B cell (primary cell): Measurements from ENCODE around the gene PIGQ.

Source experiments
- EZH2 ChIP-seq: IDR thresholded peaks from 2 replicates; pipeline ENCODE4 v1.6.1; 2012; ENCODE audit warnings: borderline replicate concordance, low read depth, mild to moderate bottlenecking, moderate library complexity, low read length; ENCODE audit not compliant: insufficient read depth, poor library complexity, severe bottlenecking
- TF ChIP-seq, protein P1 (sequence below): fragments of 200-600 bp; IDR thresholded peaks from one replicate; pipeline ENCODE4 v1.8.0; 2022; ENCODE audit warnings: antibody characterized with exemption, mild to moderate bottlenecking

DNA sequence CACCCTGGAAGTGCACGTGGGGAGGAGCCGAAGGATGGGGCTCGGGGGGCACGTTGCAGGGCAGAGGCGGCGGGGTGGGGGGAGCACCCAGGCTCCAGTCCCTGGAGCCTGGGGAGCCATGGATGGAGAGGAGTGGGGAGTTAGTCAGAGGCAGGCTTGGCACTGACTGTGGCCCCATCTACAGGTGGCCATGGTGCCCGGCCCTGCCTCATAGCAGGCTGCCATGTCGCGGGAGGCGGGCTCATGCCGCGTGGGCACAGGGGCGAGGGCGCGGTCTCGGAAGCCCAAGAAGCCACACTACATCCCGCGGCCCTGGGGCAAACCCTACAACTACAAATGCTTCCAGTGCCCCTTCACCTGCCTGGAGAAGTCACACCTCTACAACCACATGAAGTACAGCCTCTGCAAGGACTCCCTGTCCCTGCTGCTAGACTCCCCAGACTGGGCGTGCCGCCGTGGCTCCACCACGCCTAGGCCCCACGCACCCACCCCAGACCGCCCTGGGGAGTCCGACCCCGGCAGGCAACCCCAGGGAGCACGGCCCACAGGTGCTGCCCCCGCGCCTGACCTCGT lies 6.6 kb upstream of the PIGQ start:
- TF ChIP-seq, protein P1, sequence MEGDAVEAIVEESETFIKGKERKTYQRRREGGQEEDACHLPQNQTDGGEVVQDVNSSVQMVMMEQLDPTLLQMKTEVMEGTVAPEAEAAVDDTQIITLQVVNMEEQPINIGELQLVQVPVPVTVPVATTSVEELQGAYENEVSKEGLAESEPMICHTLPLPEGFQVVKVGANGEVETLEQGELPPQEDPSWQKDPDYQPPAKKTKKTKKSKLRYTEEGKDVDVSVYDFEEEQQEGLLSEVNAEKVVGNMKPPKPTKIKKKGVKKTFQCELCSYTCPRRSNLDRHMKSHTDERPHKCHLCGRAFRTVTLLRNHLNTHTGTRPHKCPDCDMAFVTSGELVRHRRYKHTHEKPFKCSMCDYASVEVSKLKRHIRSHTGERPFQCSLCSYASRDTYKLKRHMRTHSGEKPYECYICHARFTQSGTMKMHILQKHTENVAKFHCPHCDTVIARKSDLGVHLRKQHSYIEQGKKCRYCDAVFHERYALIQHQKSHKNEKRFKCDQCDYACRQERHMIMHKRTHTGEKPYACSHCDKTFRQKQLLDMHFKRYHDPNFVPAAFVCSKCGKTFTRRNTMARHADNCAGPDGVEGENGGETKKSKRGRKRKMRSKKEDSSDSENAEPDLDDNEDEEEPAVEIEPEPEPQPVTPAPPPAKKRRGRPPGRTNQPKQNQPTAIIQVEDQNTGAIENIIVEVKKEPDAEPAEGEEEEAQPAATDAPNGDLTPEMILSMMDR: no peak
- no peak for TF ChIP-seq EZH2
